SK-N-MC (cell line): Measurements from ENCODE around the gene HSPA4.

ENCODE experiments used
- EZH2 ChIP-seq: fragments of 200-600 bp; sonication (generic); IDR thresholded peaks from one replicate; pipeline ENCODE4 v1.6.1; 2017; ENCODE audit warnings: antibody characterized with exemption
- FOXP2 ChIP-seq: optimal IDR thresholded peaks from 2 replicates; pipeline ENCODE3; 2011; ENCODE audit warnings: mild to moderate bottlenecking, moderate library complexity; ENCODE audit not compliant: insufficient read depth; ENCODE audit errors: extremely low read length, control extremely low read depth
- POLR2AphosphoS5 ChIP-seq: IDR thresholded peaks from 2 replicates; pipeline ENCODE4 v1.6.1; 2012; ENCODE audit warnings: mild to moderate bottlenecking, low read depth, low read length, borderline replicate concordance

DNA sequence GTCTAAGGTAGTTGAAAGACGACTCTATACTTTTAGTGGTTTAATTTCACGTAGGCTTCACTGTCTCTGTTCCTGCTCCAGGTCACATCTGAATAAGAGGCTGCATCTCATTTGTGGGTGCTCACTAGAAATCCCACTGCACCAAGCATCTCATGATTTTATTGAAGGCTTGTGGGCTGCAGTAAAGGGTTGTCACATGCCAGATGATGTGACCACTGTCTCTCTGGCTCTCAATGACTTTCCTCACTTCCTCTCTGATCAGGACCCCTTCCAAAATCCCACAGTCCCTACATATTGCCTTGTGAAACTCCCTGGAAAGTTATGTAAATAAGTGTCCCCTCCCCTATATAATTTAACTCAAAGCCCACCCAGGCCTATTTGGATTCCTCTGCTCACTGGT, 16.6 kb upstream of the HSPA4 start:
- TF ChIP-seq POLR2AphosphoS5 (no peak), FOXP2 (no peak), EZH2 (no peak)
